Suprapubic skin (tissue), 4 donors: ENCODE data around the gene POLE. TPM values are rescaled to one million over a fixed set of nuclear protein-coding genes. Genes with fewer than 3 reads are reported as not detected.

ENCODE experiments used
- DNase-seq, 2 donors: peaks; one replicate each; pipeline ENCODE4 v3.0.0-alpha.2; 2019; ENCODE audit warnings: low spot score in 2 of 2
- H3K27ac ChIP-seq: fragments of 200-600 bp; sonication (generic); one replicate; pipeline ENCODE4 v1.5.1; 2019
- H3K27me3 ChIP-seq: fragments of 200-600 bp; sonication (generic); one replicate; pipeline ENCODE4 v1.5.1; 2019
- H3K36me3 ChIP-seq: fragments of 200-600 bp; sonication (generic); one replicate; pipeline ENCODE4 v1.5.1; 2019
- H3K4me1 ChIP-seq: fragments of 200-600 bp; sonication (generic); one replicate; pipeline ENCODE4 v1.5.1; 2019
- H3K4me3 ChIP-seq: fragments of 200-600 bp; sonication (generic); one replicate; pipeline ENCODE4 v1.5.1; 2019; ENCODE audit warnings: mild to moderate bottlenecking
- H3K9me3 ChIP-seq: fragments of 200-600 bp; sonication (generic); one replicate; pipeline ENCODE4 v1.5.1; 2019
- CTCF ChIP-seq, 2 donors: fragments of 200-600 bp in 1 of 2; fragments of 450-650 bp in 1 of 2; sonication (generic) in 1 of 2; IDR thresholded peaks; one replicate each; pipeline ENCODE4 v1.5.1; 2016 to 2019; ENCODE audit warnings: antibody characterized with exemption in 2 of 2, mild to moderate bottlenecking in 1 of 2, moderate library complexity in 1 of 2
- EP300 ChIP-seq: sonication (generic); formaldehyde crosslinking; IDR thresholded peaks from one replicate; pipeline ENCODE4 v1.6.1; 2017; ENCODE audit warnings: antibody characterized with exemption
- POLR2A ChIP-seq, 2 donors: fragments of 450-650 bp; IDR thresholded peaks; one replicate each; pipeline ENCODE4 v1.6.1; 2017; ENCODE audit warnings: antibody characterized with exemption in 2 of 2, mild to moderate bottlenecking in 2 of 2, moderate library complexity in 2 of 2
- POLR2AphosphoS5 ChIP-seq, 3 donors: sonication (generic); formaldehyde crosslinking; IDR thresholded peaks; one replicate each; pipeline ENCODE4 v1.6.1; 2017; ENCODE audit warnings: antibody characterized with exemption in 3 of 3
- WGBS: methylation state at CpG from one replicate; pipeline ENCODE4 v1.1.5; 2018; 5-methylcytosine and 5-hydroxymethylcytosine counted together
- total RNA-seq, 4 donors: library from RNA; depleted of rRNA; stranded (reverse); fragments of >200 nt; gene quantifications; one replicate each; pipeline ENCODE4 v1.1.0, GENCODE V29; 2016

The POLE gene
- total RNA-seq, 4 donors from 2014 or later = 34.1 to 130 (median 43.3) TPM

DNA sequence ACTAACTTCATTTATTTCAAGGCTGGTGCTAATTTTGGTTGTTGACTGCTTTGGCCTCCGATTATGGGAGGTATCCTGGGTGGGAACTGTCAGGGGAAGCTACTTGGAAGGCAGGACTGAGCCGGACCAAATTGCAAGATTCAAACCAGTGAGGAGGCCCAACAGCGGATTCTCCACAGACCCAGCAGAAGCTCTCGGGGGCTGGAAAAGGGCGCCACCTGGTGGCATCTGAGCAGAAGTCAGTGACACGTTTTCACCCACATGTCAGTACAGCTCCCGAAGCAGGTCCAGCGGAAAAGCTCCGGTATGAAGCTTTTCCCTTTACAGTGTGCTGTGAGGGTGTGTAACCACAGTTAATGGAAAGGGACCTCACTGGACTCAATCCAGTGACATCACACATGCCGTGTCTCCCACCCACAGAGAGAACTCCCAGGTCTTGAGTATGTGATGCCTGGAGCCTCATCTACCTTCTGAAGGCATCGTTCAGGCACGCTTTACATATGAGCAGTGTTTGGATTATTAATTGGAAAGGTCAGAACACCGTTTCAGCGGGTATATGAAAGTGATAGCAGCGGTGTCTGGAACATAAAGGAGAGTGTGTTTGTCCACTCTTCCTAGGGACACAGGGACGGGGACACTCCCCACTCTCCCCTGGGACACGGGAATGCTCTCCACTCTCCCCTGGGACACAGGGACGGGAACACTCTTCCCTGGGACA is 72.1 kb downstream of the POLE start:
- H3K36me3 ChIP-seq = no peaks in the 10 kb centered on the region
- peaks cover 63% of the 10 kb centered on the region for H3K27me3 ChIP-seq
- 15% methylated on average over 13 of the region's 18 CpGs for WGBS
- H3K4me3 ChIP-seq = no peak overlapping the region
- TF ChIP-seq POLR2AphosphoS5 (IDR thresholded peaks at IDR 0.05) = no peak
- TF ChIP-seq CTCF (IDR thresholded peaks at IDR 0.05) = peak; percentile 65 to 82
- no peak for TF ChIP-seq EP300
- no peak for TF ChIP-seq POLR2A (IDR thresholded peaks at IDR 0.05)
- no peak overlapping the region for H3K27ac ChIP-seq
- DNase-seq = peak; percentile 83 to 93
- peaks cover 20% of the 10 kb centered on the region for H3K4me1 ChIP-seq
- H3K9me3 ChIP-seq = no peaks in the 10 kb centered on the region

DNA sequence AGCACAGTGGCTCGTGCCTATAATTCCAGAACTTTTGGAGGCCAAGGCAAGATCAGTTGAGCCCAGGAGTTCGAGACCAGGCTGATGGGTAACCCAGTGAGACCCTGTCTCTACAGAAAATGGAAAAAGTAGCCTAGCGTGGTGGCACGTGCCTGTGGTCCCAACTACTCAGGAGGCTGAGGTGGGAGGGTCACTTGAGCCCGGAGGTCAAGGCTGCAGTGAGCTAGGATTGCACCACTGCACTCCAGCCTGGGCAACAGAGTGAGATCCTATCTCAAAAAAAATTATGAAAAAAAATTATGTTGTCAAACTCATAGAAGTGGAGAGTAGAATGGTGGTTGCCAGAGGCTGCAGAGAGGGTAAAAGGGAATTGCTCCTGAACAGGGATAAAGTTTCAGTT is 73.1 kb downstream of the POLE start:
- H3K27me3 ChIP-seq = peaks cover 63% of the 10 kb centered on the region
- no peaks in the 10 kb centered on the region for H3K36me3 ChIP-seq
- H3K27ac ChIP-seq = no peak overlapping the region
- 96% methylated on average over 5 of the region's 5 CpGs for WGBS
- TF ChIP-seq EP300 (no peak), CTCF (IDR thresholded peaks at IDR 0.05) (no peak), POLR2AphosphoS5 (IDR thresholded peaks at IDR 0.05) (no peak), POLR2A (IDR thresholded peaks at IDR 0.05) (no peak)
- H3K9me3 ChIP-seq = no peaks in the 10 kb centered on the region
- peaks cover 19% of the 10 kb centered on the region for H3K4me1 ChIP-seq
- H3K4me3 ChIP-seq = no peak overlapping the region
- DNase-seq = no peak

- TF ChIP-seq CTCF (IDR thresholded peaks at IDR 0.05) = no peak
- no peak for TF ChIP-seq EP300
- TF ChIP-seq POLR2A (IDR thresholded peaks at IDR 0.05) = no peak
- TF ChIP-seq POLR2AphosphoS5 (IDR thresholded peaks at IDR 0.05) = no peak
- Histone ChIP-seq H3K27me3 (peaks cover 62% of the 10 kb centered on the region), H3K9me3 (no peaks in the 10 kb centered on the region), H3K27ac (no peak overlapping the region), H3K36me3 (no peaks in the 10 kb centered on the region), H3K4me1 (peaks cover 12% of the 10 kb centered on the region), H3K4me3 (no peak overlapping the region)
- 93% methylated on average over 8 of the region's 10 CpGs for WGBS
- no peak for DNase-seq
Observed at GRCh38 chr12:132611620-132612019, 75.5 kb downstream of the POLE start.

DNA sequence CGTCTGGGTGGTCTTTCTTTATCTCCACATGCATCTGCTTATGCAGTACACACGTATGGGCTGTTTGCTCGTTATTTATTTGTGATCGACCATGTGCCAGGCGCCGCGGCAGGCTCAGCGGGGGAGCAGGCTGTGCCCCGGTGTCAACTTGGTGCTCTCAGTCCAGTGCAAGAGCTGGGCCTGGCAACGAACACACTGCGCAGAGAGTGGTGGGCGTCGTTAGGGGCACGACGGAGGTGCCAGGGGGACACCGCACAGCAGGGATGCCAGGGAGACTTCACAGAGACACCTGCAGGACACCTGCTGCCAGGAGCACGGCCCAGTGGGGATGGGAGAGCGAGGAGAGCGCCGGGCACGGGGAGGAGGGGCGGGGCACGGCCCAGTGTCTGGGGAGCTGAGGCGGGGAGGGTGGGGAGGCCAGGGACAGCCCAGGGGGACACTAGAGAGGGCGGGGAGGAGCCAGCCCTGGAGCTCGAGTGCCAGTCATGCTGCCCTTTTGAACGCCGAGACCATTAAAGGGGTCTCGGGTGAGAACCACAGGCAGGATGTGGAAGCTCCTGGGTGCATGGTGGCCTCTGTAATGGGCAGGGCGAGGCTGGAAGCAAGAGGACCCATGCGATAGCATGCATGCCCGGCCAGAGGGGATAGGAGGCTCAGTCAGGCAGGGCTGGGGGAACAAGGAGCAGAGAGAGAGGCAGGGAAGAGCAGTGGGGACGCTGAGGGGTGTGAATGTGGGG is 76.1 kb downstream of the POLE start:
- Histone ChIP-seq H3K9me3 (no peaks in the 10 kb centered on the region), H3K27ac (no peak overlapping the region), H3K27me3 (peaks cover 62% of the 10 kb centered on the region), H3K4me3 (no peak overlapping the region), H3K4me1 (peaks cover 12% of the 10 kb centered on the region), H3K36me3 (no peaks in the 10 kb centered on the region)
- 71% methylated on average over 33 of the region's 33 CpGs for WGBS
- no peak for DNase-seq
- TF ChIP-seq CTCF (IDR thresholded peaks at IDR 0.05) (no peak), POLR2A (IDR thresholded peaks at IDR 0.05) (no peak), EP300 (no peak), POLR2AphosphoS5 (IDR thresholded peaks at IDR 0.05) (no peak)

GRCh38 chr12:132610051-132610759 is 76.9 kb downstream of the POLE start, which contains the start of gene LRCOL1:
Gene LRCOL1, minus strand, starts transcription at chr12:132610582. Its CDS starts 4,331 bp downstream, at chr12:132606251.
- DNase-seq = peak in 1 of 2 donors; percentile 51
- Histone ChIP-seq H3K4me3 (peak within 1 kb of the TSS; percentile 3), H3K4me1 (peaks cover 12% of the 10 kb centered on the region), H3K36me3 (no peaks in the 10 kb centered on the region), H3K9me3 (no peaks in the 10 kb centered on the region), H3K27me3 (peaks cover 62% of the 10 kb centered on the region), H3K27ac (no peak within 1 kb of the TSS)
- WGBS = 50% methylated on average over 13 of the region's 35 CpGs
- no peak for TF ChIP-seq POLR2A (IDR thresholded peaks at IDR 0.05)
- no peak for TF ChIP-seq CTCF (IDR thresholded peaks at IDR 0.05)
- TF ChIP-seq POLR2AphosphoS5 (IDR thresholded peaks at IDR 0.05) = no peak
- TF ChIP-seq EP300 = no peak
